CD4-positive, alpha-beta T cell treated with Interferon alpha-2 for 1 hour (primary cell): ENCODE measurements around the gene DNAJC7.

ENCODE experiments used
- DNase-seq, 2 donors: peaks; one replicate each; pipeline ENCODE4 v3.0.0-alpha.2; 2020 to 2022

The DNAJC7 gene, protein sequence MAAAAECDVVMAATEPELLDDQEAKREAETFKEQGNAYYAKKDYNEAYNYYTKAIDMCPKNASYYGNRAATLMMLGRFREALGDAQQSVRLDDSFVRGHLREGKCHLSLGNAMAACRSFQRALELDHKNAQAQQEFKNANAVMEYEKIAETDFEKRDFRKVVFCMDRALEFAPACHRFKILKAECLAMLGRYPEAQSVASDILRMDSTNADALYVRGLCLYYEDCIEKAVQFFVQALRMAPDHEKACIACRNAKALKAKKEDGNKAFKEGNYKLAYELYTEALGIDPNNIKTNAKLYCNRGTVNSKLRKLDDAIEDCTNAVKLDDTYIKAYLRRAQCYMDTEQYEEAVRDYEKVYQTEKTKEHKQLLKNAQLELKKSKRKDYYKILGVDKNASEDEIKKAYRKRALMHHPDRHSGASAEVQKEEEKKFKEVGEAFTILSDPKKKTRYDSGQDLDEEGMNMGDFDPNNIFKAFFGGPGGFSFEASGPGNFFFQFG

GRCh38 chr17:42016941-42017865 lies at the start of gene DNAJC7:
Gene DNAJC7, minus strand, starts transcription at chr17:42017439. Its CDS starts 23 bp downstream, at chr17:42017416.
- peak; percentile 92 to 93 for DNase-seq

GRCh38 chr17:42065201-42065600 lies 48.0 kb upstream of the DNAJC7 start:
- peak in 1 of 2 donors; percentile 12 for DNase-seq

GRCh38 chr17:42062681-42063080 lies 45.4 kb upstream of the DNAJC7 start:
- no peak for DNase-seq

DNA sequence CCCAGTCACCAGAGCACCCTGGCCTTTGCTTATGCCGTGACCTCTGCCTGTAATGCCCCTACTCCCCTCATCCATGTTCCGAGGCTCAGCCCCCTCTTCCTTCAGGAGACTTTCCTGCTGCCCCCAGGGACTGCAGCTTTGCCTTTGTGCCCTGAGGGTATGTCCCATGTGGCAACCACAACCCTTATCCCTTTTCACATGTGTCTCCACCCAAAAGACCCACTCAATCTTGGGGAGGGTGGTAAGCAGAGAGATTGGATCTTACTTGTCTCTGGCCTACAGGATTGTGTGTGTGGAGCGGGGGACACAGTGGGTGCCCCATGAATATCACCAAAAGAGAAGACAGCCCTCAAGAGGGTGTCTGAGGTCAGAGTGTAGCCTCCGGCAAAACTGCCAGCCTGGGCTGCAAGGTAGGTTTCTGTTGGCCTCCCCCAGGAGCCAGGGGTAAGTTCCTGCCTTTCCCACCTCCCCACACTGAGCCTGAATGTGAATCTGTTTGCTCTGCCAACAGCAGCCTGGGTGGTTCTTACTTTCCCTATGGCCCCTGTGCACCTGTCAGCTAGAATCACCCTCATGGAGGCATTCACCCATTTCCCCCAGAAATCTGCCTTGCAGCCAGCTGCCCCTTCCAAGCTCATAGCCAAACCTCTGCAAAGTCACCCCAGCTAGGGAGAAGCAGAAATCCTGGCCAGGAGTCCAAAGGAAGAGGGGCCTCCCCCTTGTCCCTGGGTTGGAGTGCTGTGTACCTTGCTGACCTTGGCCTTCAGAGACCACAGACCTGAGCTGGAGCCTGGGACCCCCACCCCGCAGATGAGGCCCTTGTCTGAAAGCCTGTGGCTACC lies 44.6 kb upstream of the DNAJC7 start:
- DNase-seq: no peak

GRCh38 chr17:42060231-42060630 lies 43.0 kb upstream of the DNAJC7 start:
- DNase-seq: no peak

- DNase-seq: no peak
Observed at GRCh38 chr17:42059815-42060214, 42.6 kb upstream of the DNAJC7 start.

DNA sequence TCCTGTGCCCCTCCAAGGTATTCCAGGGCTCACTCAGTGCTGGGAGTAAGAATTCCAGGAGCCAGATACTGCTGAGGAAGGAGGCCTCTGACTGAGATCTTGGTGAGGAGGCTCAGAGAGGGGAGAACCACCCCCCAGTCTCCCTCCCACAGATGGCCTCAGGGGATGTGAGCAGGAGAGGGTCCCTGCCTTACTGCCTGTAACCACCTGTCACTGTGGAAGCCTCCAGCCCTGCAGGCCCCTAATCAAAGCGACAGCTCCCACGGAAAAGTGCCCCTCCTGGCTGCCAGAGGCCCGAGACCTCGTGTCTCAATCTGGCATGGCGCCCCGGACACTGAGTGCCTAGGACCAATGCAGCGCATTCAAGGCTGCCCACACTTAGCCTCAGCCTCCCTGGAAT lies 40.8 kb upstream of the DNAJC7 start:
- no peak for DNase-seq

DNA sequence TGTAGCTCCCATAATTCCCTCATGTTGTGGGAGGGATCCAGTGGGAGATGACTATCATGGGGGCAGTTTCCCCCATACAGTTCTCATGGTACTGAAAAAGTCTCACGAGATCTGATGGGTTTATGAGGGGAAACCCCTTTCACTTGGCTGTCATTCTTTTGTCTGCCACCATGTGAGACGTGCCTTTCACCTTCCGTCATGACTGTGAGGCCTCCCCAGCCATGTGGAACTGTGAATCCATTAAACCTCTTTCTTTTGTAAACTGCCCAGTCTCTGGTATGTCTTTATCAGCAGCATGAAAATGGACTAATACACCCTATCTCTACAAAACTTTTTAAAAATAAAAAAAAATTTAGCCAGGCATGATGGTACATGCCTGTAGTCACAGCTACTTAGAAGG lies 39.4 kb upstream of the DNAJC7 start:
- no peak for DNase-seq

- no peak for DNase-seq
Observed at GRCh38 chr17:42055496-42055895, 38.3 kb upstream of the DNAJC7 start.

DNA sequence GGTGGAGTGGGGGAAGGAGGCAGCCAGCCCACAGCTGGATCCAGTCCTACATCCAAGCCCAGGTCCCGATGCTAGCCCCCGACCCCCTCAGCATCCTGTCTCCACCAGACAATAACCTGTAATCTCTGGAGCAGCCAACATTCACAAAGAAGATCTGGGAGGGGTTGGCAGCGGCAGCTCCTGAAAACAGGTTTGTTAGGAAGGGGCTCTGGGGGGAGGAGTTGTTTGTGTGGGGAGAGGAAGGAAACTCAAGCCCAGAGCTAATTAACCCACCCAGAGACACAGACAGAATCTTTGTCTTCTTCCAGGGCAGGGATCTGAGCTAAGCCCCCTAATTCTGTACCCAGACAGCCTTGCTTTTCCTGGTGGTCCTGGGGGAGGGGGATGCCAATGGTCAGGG lies 37.8 kb upstream of the DNAJC7 start:
- DNase-seq: no peak

GRCh38 chr17:42053731-42054500 lies 36.7 kb upstream of the DNAJC7 start:
- DNase-seq: no peak

DNA sequence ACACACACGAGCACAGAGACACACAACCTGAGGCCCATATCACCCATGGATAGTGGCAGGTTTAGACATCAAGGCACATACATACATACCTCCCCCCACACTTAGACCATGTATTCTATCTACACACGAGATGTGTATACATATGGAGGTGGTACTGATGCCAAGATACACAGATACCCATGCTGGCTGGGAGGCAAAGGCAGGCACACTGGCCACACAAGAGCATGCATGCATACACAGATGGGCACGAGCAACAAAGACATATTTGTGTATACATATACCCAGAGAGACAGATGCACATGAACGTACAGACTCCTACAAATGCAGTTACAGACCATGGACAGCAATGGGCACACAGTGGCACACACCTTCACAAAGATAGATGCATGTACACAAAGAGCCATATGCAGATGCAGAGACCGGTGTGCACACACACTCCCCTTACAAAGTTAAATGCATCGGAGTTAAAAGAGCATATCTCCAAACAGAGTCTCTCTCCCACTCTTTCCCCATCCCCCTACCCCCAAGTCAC lies 35.2 kb upstream of the DNAJC7 start:
- no peak for DNase-seq

DNA sequence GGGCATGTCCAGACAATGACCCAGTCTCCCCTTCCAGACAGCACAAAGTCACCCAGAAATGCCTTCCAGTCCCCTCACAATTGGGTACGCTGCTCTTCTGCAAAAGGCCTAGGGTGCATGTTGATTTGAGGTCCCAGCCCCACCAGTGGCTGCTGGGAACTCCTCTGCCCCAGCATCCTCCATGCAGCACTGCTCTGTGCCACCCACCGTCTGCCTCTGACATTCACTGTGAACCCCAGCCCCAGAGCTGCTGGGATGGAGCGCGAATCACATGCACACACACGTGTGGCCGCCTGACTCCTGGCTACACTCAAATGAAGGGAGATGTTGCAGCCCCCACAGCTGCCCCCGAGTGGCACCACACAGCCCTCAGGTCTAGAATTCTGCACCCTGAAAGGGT lies 34.4 kb upstream of the DNAJC7 start:
- DNase-seq: no peak

- DNase-seq: no peak
Observed at GRCh38 chr17:42051013-42051400, 33.8 kb upstream of the DNAJC7 start.

DNA sequence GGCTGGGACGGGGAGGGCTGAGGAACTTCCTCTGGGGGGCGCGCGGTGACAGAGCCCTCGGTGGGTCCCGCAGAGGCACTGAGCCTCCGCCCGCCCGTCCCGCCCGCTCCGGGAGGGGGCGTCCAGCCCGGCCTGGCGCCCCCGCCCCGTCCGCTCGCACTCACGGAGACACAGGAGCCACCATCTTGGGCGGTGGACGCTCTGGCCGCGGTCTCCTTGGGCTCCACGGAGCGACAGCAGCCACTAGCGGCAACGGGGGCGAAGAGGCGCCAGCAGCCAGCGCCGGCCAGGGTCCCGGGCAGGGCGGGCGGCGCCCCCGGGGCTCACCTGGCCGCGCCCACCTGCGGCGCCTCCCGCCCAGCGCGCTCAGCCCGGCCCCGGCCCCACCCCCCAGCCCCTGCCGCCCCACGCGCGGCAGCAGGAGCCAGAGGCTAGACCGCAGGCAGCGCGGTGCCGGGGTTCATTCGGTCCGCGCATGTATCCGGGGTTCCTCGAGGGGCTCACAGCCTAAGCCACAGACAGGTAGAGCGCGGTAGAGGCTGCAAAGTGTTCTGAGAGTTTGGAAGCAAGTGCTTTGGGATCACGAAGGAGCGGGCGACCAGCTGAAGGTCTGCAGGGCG lies 33.3 kb upstream of the DNAJC7 start, which contains the start of gene C17orf113:
TSS of gene C17orf113 (minus strand) at position 209 of the 620 bp plus-strand sequence. CDS start 7,225 bp downstream, outside the sequence.
- DNase-seq: peak; percentile 52 to 56

DNA sequence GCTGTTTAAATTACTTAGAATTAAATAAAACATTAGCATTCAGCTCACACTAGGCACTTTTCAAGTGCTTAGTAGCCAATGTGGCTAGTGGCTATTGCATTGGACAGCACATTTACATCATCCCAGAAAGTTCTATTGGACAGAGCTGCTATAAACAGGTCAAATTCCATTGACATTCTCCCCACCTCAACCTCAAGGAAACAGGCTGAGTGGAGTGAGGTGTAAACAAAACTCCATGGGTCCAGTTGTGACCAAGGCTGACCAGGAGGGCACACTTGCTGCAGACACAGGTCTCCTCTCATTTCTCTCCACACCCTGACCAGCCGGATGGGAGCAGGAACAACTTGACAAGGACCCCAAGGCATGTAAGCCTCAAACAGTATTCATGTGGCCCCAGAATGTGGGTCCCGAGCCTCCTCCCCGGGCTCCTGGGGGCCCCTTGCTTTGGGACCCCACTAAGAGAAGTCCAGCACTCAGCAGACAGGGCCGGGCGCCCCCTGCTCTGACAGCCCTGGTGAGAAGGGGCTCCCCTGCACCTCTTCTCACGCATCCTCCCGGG lies 32.7 kb upstream of the DNAJC7 start:
- no peak for DNase-seq

GRCh38 chr17:42047343-42047742 lies 30.1 kb upstream of the DNAJC7 start:
- DNase-seq: no peak

DNA sequence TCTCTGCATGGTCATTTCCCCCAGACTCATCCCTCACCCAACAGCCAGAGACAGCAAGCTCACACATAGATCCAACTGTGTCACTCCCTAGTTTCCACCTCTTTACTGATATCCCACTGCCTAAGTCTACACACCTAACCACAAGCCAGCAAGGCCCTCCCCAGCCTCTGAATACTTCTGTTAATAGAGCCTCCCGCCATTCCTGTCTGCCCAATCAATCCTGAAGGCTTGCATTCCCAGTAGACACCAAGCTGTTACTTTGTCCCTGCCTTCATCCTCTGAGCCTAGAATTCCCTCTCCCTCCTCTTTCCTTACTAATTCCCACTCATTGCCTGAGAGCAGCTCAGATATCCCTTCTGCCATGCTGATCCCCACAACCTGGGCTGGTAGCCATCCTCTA lies 28.5 kb upstream of the DNAJC7 start:
- DNase-seq: no peak

DNA sequence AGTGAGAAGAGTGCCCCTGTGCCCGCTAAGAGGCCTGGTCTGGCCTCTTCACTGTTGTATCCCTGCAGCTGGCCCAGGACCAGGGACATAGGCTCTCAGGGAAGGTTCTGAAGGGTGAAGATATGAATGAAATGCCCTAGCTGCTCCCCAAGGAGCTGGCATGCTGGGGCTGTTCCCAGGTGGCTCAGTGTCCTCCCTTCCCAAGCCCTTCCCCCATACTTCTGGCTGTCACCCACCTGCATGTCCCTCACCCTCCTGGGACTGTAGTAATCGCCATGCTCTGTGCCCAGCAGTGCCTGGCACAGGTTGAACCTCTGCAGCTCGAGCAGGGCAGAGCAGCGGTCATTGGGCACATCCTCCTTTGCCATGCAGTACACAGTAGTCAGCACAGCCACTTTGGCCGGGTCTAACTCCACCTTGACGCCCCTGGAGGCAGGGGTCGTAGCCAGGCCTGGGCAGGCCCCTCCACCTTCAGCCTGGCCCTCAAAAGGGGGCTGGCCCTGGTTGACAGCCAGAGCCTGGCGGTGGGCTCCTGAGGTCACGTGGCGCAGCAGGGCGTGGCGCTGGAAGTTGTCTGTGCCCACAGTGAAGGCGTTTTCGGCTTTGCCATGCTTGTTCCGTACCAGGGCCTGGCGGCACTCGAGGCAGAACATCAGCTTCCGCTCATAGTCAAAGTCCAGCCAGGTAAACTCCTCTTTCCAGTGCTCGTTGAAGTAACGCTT lies 25.5 kb upstream of the DNAJC7 start:
- no peak for DNase-seq

DNA sequence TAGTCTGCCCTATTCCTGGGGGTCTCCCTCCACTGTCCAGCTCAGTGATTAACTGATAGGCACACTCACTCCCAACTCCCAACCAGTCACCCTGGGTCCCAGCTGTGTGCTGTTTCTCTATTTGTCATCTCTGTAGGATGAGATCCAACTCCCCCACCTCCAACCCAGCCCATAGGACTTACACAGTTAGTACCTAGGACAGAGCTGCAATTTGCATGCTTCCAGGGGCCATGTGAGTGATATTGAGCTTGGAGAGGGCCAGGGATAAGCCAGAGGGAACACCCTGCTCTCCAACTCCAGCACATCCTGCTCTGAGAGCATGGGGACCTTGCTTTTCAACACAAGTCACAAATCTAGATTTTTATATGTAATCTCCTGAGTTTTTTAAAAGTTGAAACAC lies 24.4 kb upstream of the DNAJC7 start:
- DNase-seq: no peak
